HCT116 (cell line): ENCODE data around the gene NAT10.

ENCODE experiments used
- JUND ChIP-seq: IDR thresholded peaks from 2 replicates; pipeline ENCODE4 v1.6.1; 2012
- POLR2A ChIP-seq: IDR thresholded peaks from 2 replicates; pipeline ENCODE4 v1.7.0; 2011; ENCODE audit warnings: borderline replicate concordance; ENCODE audit not compliant: insufficient read depth, insufficient read length; ENCODE audit errors: extremely low read depth
- POLR2AphosphoS5 ChIP-seq: IDR thresholded peaks from 2 replicates; pipeline ENCODE4 v1.6.1; 2011; ENCODE audit warnings: mild to moderate bottlenecking, low read depth, low read length, moderate library complexity
- RAD21 ChIP-seq: IDR thresholded peaks from 2 replicates; pipeline ENCODE4 v1.6.1; 2012; ENCODE audit warnings: low read depth, mild to moderate bottlenecking
- TCF7L2 ChIP-seq: IDR thresholded peaks from 2 replicates; pipeline ENCODE4 v1.7.0; 2011; ENCODE audit warnings: borderline replicate concordance, inconsistent platforms; ENCODE audit not compliant: insufficient read depth, insufficient read length; ENCODE audit errors: extremely low read depth
- YY1 ChIP-seq: IDR thresholded peaks from 2 replicates; pipeline ENCODE4 v1.6.1; 2011; ENCODE audit warnings: low read length, low read depth, moderate library complexity, mild to moderate bottlenecking; ENCODE audit not compliant: insufficient replicate concordance; ENCODE audit errors: extremely low read depth
- TF ChIP-seq, protein P1 (sequence below), 3 experiments: fragments of 200-600 bp in 1 of 3; sonication (generic) in 1 of 3; IDR thresholded peaks in 2 of 3; conservative IDR thresholded peaks in 1 of 3; 2 replicates each; pipeline ENCODE4 v1.5.1; 2012 to 2017; ENCODE audit warnings: low read depth in 2 of 3, low read length in 2 of 3, antibody characterized with exemption in 1 of 3, borderline replicate concordance in 1 of 3, control low read depth in 1 of 3, mild to moderate bottlenecking in 1 of 3, mixed read lengths in 1 of 3, mixed run types in 1 of 3, moderate library complexity in 1 of 3; ENCODE audit not compliant: insufficient read depth in 1 of 3
- TF ChIP-seq, protein P2 (sequence below): IDR thresholded peaks from 2 replicates; pipeline ENCODE4 v1.6.1; 2012

DNA sequence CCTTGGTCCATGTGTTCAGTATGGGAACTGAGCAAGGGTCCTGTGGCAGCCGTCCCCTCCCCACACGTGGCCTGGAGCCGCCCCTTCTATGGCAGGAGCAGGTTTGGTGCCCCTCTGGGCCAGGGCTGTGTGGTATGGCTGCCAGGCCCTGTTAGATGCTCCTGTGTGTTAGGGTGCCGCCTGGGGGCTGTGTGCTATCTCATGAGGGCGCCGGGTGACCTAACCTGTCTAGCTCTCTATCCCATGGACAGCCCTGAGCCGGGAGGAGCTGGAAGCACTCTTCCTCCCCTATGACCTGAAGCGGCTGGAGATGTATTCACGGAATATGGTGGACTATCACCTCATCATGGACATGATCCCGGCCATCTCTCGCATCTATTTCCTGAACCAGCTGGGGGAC lies 34.7 kb downstream of the NAT10 start:
- TF ChIP-seq YY1 (no peak), JUND (no peak), POLR2AphosphoS5 (no peak), POLR2A (no peak), RAD21 (no peak), TCF7L2 (no peak)
- TF ChIP-seq, protein P1, sequence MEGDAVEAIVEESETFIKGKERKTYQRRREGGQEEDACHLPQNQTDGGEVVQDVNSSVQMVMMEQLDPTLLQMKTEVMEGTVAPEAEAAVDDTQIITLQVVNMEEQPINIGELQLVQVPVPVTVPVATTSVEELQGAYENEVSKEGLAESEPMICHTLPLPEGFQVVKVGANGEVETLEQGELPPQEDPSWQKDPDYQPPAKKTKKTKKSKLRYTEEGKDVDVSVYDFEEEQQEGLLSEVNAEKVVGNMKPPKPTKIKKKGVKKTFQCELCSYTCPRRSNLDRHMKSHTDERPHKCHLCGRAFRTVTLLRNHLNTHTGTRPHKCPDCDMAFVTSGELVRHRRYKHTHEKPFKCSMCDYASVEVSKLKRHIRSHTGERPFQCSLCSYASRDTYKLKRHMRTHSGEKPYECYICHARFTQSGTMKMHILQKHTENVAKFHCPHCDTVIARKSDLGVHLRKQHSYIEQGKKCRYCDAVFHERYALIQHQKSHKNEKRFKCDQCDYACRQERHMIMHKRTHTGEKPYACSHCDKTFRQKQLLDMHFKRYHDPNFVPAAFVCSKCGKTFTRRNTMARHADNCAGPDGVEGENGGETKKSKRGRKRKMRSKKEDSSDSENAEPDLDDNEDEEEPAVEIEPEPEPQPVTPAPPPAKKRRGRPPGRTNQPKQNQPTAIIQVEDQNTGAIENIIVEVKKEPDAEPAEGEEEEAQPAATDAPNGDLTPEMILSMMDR (IDR thresholded peaks at IDR 0.05 in 2 of 3, conservative IDR thresholded peaks at IDR 0.05 in 1 of 3; ENCODE audit: borderline replicate concordance in 1 of 3, insufficient read depth in 1 of 3, low read depth in 2 of 3, low read length in 2 of 3), result no peak
- TF ChIP-seq, protein P2, sequence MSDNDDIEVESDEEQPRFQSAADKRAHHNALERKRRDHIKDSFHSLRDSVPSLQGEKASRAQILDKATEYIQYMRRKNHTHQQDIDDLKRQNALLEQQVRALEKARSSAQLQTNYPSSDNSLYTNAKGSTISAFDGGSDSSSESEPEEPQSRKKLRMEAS, result no peak
